ENCODE measurements around the gene TSPO2.

- TF ChIP-seq, protein P1, sequence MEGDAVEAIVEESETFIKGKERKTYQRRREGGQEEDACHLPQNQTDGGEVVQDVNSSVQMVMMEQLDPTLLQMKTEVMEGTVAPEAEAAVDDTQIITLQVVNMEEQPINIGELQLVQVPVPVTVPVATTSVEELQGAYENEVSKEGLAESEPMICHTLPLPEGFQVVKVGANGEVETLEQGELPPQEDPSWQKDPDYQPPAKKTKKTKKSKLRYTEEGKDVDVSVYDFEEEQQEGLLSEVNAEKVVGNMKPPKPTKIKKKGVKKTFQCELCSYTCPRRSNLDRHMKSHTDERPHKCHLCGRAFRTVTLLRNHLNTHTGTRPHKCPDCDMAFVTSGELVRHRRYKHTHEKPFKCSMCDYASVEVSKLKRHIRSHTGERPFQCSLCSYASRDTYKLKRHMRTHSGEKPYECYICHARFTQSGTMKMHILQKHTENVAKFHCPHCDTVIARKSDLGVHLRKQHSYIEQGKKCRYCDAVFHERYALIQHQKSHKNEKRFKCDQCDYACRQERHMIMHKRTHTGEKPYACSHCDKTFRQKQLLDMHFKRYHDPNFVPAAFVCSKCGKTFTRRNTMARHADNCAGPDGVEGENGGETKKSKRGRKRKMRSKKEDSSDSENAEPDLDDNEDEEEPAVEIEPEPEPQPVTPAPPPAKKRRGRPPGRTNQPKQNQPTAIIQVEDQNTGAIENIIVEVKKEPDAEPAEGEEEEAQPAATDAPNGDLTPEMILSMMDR (IDR thresholded peaks at IDR 0.05), result no peak
- no peak for TF ChIP-seq EZH2 (IDR thresholded peaks at IDR 0.05)
- no peak for TF ChIP-seq EZH2phosphoT487 (IDR thresholded peaks at IDR 0.05)
Measured at GRCh38 chr6:41090841-41091761, 48.8 kb downstream of the TSPO2 start.

All from neural progenitor cell (in vitro differentiated cells).